Mesenchymal stem cell (in vitro differentiated cells and primary cell): ENCODE measurements around the gene GNLY.

Experiments used
- DNase-seq: peaks from one replicate; pipeline ENCODE4 v3.0.0-alpha.2; 2013
- H2AFZ ChIP-seq: one replicate; pipeline ENCODE4 v1.6.1; 2013; ENCODE audit warnings: low read depth, mild to moderate bottlenecking, control low read depth, inconsistent platforms, low read length, moderate library complexity
- H2AK5ac ChIP-seq: 2 replicates; pipeline ENCODE4 v1.6.1; 2013; ENCODE audit warnings: low read length, moderate library complexity, mild to moderate bottlenecking, inconsistent platforms; ENCODE audit not compliant: severe bottlenecking
- H2BK120ac ChIP-seq: one replicate; pipeline ENCODE4 v1.6.1; 2013; ENCODE audit warnings: low read depth, mild to moderate bottlenecking, inconsistent platforms, low read length, moderate library complexity
- H2BK12ac ChIP-seq, 2 experiments: one replicate each; pipeline ENCODE4 v1.6.1; 2013; ENCODE audit warnings: inconsistent platforms in 2 of 2, low read length in 2 of 2, mild to moderate bottlenecking in 2 of 2, moderate library complexity in 2 of 2, control low read depth in 1 of 2
- H2BK15ac ChIP-seq: one replicate; pipeline ENCODE4 v1.6.1; 2013; ENCODE audit warnings: mild to moderate bottlenecking, low read depth, inconsistent platforms; ENCODE audit not compliant: poor library complexity, severe bottlenecking
- H2BK5ac ChIP-seq: 2 replicates; pipeline ENCODE4 v1.6.1; 2013; ENCODE audit warnings: low read depth, mild to moderate bottlenecking, low read length, control low read depth, inconsistent platforms; ENCODE audit not compliant: poor library complexity, severe bottlenecking
- H3K14ac ChIP-seq, 2 experiments: one replicate each; pipeline ENCODE4 v1.6.1; 2013; ENCODE audit warnings: inconsistent platforms in 2 of 2, low read length in 2 of 2, control low read depth in 1 of 2, mild to moderate bottlenecking in 1 of 2, moderate library complexity in 1 of 2
- H3K18ac ChIP-seq, 2 experiments: one replicate each; pipeline ENCODE4 v1.6.1; 2013; ENCODE audit warnings: inconsistent platforms in 2 of 2, low read length in 2 of 2, control low read depth in 1 of 2, low read depth in 1 of 2, mild to moderate bottlenecking in 1 of 2
- H3K23ac ChIP-seq, 2 experiments: one replicate each; pipeline ENCODE4 v1.6.1; 2013; ENCODE audit warnings: inconsistent platforms in 2 of 2, low read length in 2 of 2, mild to moderate bottlenecking in 2 of 2, moderate library complexity in 2 of 2, control low read depth in 1 of 2
- H3K27ac ChIP-seq: 2 replicates; pipeline ENCODE4 v1.5.1; 2013; ENCODE audit warnings: mild to moderate bottlenecking, moderate library complexity, low read length, control low read depth, inconsistent platforms; ENCODE audit not compliant: poor library complexity, severe bottlenecking
- H3K27me3 ChIP-seq, 2 experiments: 2 replicates each; pipeline versions ENCODE4 v1.6.1 to v1.7.0; 2013; ENCODE audit warnings: low read length in 2 of 2, mild to moderate bottlenecking in 2 of 2, moderate library complexity in 2 of 2, control low read depth in 1 of 2, inconsistent platforms in 1 of 2; ENCODE audit not compliant: control insufficient read depth in 1 of 2, insufficient read depth in 1 of 2
- H3K36me3 ChIP-seq, 2 experiments: 2 replicates each; pipeline versions ENCODE4 v1.6.1 to v1.7.0; 2013; ENCODE audit warnings: low read length in 2 of 2, control low read depth in 1 of 2, inconsistent platforms in 1 of 2, low read depth in 1 of 2, mild to moderate bottlenecking in 1 of 2; ENCODE audit not compliant: insufficient read depth in 2 of 2, control insufficient read depth in 1 of 2
- H3K4ac ChIP-seq, 2 experiments: one replicate each; pipeline ENCODE4 v1.6.1; 2013; ENCODE audit warnings: inconsistent platforms in 2 of 2, low read length in 2 of 2, mild to moderate bottlenecking in 2 of 2, moderate library complexity in 2 of 2, control low read depth in 1 of 2, low read depth in 1 of 2
- H3K4me1 ChIP-seq: 2 replicates; pipeline ENCODE4 v1.6.1; 2013; ENCODE audit warnings: low read depth, low read length, control low read depth; ENCODE audit not compliant: control insufficient read depth, insufficient read depth
- H3K4me2 ChIP-seq: 2 replicates; pipeline ENCODE4 v1.6.1; 2013; ENCODE audit warnings: low read length, mild to moderate bottlenecking, inconsistent platforms; ENCODE audit not compliant: poor library complexity, severe bottlenecking
- H3K4me3 ChIP-seq, 2 experiments: 2 replicates each; pipeline versions ENCODE4 v1.5.1 to v1.7.0; 2013; ENCODE audit warnings: low read length in 2 of 2, mild to moderate bottlenecking in 2 of 2, control low read depth in 1 of 2, low read depth in 1 of 2; ENCODE audit not compliant: insufficient read depth in 1 of 2
- H3K79me1 ChIP-seq: replicated peaks from 2 replicates; pipeline ENCODE4 v1.6.1; 2013; ENCODE audit warnings: mild to moderate bottlenecking, control low read depth, low read length, inconsistent platforms; ENCODE audit not compliant: poor library complexity, severe bottlenecking
- H3K9ac ChIP-seq: 2 replicates; pipeline ENCODE4 v1.7.0; 2013; ENCODE audit warnings: mild to moderate bottlenecking, low read length, moderate library complexity
- H3K9me3 ChIP-seq: 2 replicates; pipeline ENCODE4 v1.7.0; 2013; ENCODE audit warnings: mild to moderate bottlenecking, low read length; ENCODE audit not compliant: control insufficient read depth
- H4K8ac ChIP-seq: one replicate; pipeline ENCODE4 v1.6.1; 2013; ENCODE audit warnings: inconsistent platforms, mild to moderate bottlenecking, low read length, moderate library complexity
- H4K91ac ChIP-seq: one replicate; pipeline ENCODE4 v1.6.1; 2013; ENCODE audit warnings: mild to moderate bottlenecking, low read length, inconsistent platforms
- WGBS: methylation state at CpG from one replicate; pipeline ENCODE4 v1.1.7; 2013; ENCODE audit warnings: mixed read lengths; 5-methylcytosine and 5-hydroxymethylcytosine counted together

Gene GNLY

GRCh38 chr2:85684806-85685205 lies 9.4 kb upstream of the GNLY start:
- H3K9ac ChIP-seq: no peak overlapping the region
- no peak overlapping the region for H3K27ac ChIP-seq
- no peak overlapping the region for H2BK12ac ChIP-seq
- H3K4me1 ChIP-seq: peaks cover 5% of the 10 kb centered on the region
- no peak overlapping the region for H3K4me2 ChIP-seq
- H3K18ac ChIP-seq: no peak overlapping the region
- H2AFZ ChIP-seq: no peak overlapping the region
- no peak overlapping the region for H4K91ac ChIP-seq
- H3K23ac ChIP-seq: no peak overlapping the region
- 92% methylated on average over 4 of the region's 4 CpGs for WGBS
- no peak overlapping the region for H2BK15ac ChIP-seq
- H2BK5ac ChIP-seq: no peak overlapping the region
- H2AK5ac ChIP-seq: no peak overlapping the region
- DNase-seq: no peak
- no peaks in the 10 kb centered on the region for H3K9me3 ChIP-seq
- H3K27me3 ChIP-seq: no peaks in the 10 kb centered on the region
- H2BK120ac ChIP-seq: no peak overlapping the region
- H3K4me3 ChIP-seq: no peak overlapping the region
- no peak overlapping the region for H3K4ac ChIP-seq
- H3K36me3 ChIP-seq: no peaks in the 10 kb centered on the region
- H4K8ac ChIP-seq: no peak overlapping the region
- H3K14ac ChIP-seq: no peak overlapping the region
- no peaks in the 10 kb centered on the region for H3K79me1 ChIP-seq

GRCh38 chr2:85690932-85691331 lies 3.2 kb upstream of the GNLY start:
- no peak overlapping the region for H4K8ac ChIP-seq
- H3K9ac ChIP-seq: no peak overlapping the region
- no peak overlapping the region for H3K4me2 ChIP-seq
- H3K27me3 ChIP-seq: no peaks in the 10 kb centered on the region
- no peaks in the 10 kb centered on the region for H3K9me3 ChIP-seq
- no peak overlapping the region for H4K91ac ChIP-seq
- H3K14ac ChIP-seq: no peak overlapping the region
- WGBS: 100% methylated on average over 2 of the region's 4 CpGs
- no peak overlapping the region for H3K4ac ChIP-seq
- H3K36me3 ChIP-seq: no peaks in the 10 kb centered on the region
- no peak overlapping the region for H2AFZ ChIP-seq
- DNase-seq: no peak
- H3K79me1 ChIP-seq: no peaks in the 10 kb centered on the region
- no peak overlapping the region for H2BK120ac ChIP-seq
- no peak overlapping the region for H3K4me3 ChIP-seq
- H3K4me1 ChIP-seq: peaks cover 5% of the 10 kb centered on the region
- H2BK5ac ChIP-seq: no peak overlapping the region
- H2BK15ac ChIP-seq: no peak overlapping the region
- H2BK12ac ChIP-seq: no peak overlapping the region
- H2AK5ac ChIP-seq: no peak overlapping the region
- no peak overlapping the region for H3K27ac ChIP-seq
- no peak overlapping the region for H3K18ac ChIP-seq
- H3K23ac ChIP-seq: no peak overlapping the region

GRCh38 chr2:85692039-85692645 lies 2.0 kb upstream of the GNLY start:
- peaks cover 11% of the 10 kb centered on the region for H3K4me1 ChIP-seq
- H2BK5ac ChIP-seq: no peak overlapping the region
- H3K27me3 ChIP-seq: peaks cover 0 to under 1% of the 10 kb centered on the region in 2 experiments
- no peak overlapping the region for H3K14ac ChIP-seq
- H4K8ac ChIP-seq: no peak overlapping the region
- DNase-seq: no peak
- no peak overlapping the region for H2AFZ ChIP-seq
- H4K91ac ChIP-seq: no peak overlapping the region
- no peak overlapping the region for H2BK12ac ChIP-seq
- H3K4me3 ChIP-seq: no peak overlapping the region
- H2AK5ac ChIP-seq: no peak overlapping the region
- H3K23ac ChIP-seq: no peak overlapping the region
- H3K79me1 ChIP-seq: no peaks in the 10 kb centered on the region
- H3K27ac ChIP-seq: no peak overlapping the region
- no peak overlapping the region for H3K4me2 ChIP-seq
- H2BK120ac ChIP-seq: no peak overlapping the region
- no peaks in the 10 kb centered on the region for H3K36me3 ChIP-seq
- no peak overlapping the region for H3K4ac ChIP-seq
- no peak overlapping the region for H3K18ac ChIP-seq
- no peaks in the 10 kb centered on the region for H3K9me3 ChIP-seq
- no peak overlapping the region for H2BK15ac ChIP-seq
- 83% methylated on average over 5 of the region's 5 CpGs for whole genome bisulfite sequencing
- no peak overlapping the region for H3K9ac ChIP-seq

- Histone ChIP-seq H2BK5ac (no peak overlapping the region), H3K9ac (no peak overlapping the region), H2BK12ac (no peak overlapping the region), H2AK5ac (no peak overlapping the region), H3K14ac (no peak overlapping the region), H4K8ac (no peak overlapping the region), H2BK15ac (no peak overlapping the region), H3K27me3 (peaks cover 0 to 10% of the 10 kb centered on the region in 2 experiments), H3K4me1 (peaks cover 10% of the 10 kb centered on the region), H3K79me1 (no peaks in the 10 kb centered on the region), H3K18ac (no peak overlapping the region), H2AFZ (no peak overlapping the region), H2BK120ac (no peak overlapping the region), H3K4me2 (no peak overlapping the region), H3K27ac (no peak overlapping the region), H3K9me3 (no peaks in the 10 kb centered on the region), H3K36me3 (no peaks in the 10 kb centered on the region), H3K23ac (no peak overlapping the region), H3K4me3 (no peak overlapping the region), H3K4ac (no peak overlapping the region), H4K91ac (no peak overlapping the region)
- DNase-seq: no peak
- WGBS: 90% methylated on average over 11 of the region's 11 CpGs
Measured at GRCh38 chr2:85695121-85695520, 963 bp downstream of the GNLY start.
